Heart left ventricle (tissue), 16 donors: ENCODE results near the gene TSPAN13. TPM values are rescaled to one million over a fixed set of nuclear protein-coding genes. Genes with fewer than 3 reads are reported as not detected.

Experiments used
- ATAC-seq, 4 donors: fragments of 200-7000 bp; cut with Tn5 transposase; one replicate each; pipeline ENCODE4 v1.9.1; 2020 to 2022; ENCODE audit warnings: moderate library complexity in 4 of 4, mild to moderate bottlenecking in 3 of 4, moderate number of reproducible peaks in 1 of 4
- DNase-seq, 5 donors: peaks; one replicate each; pipeline ENCODE4 v3.0.0-alpha.2; 2020
- H3K27ac ChIP-seq, 12 donors: fragments of 200-600 bp; sonication (generic) in 4 of 12; one replicate each; pipeline versions ENCODE4 v1.5.0 to v1.8.0; 2016 to 2022; ENCODE audit warnings: mild to moderate bottlenecking in 2 of 12
- H3K27me3 ChIP-seq, 9 donors: fragments of 200-600 bp; sonication (generic) in 2 of 9; one replicate each; pipeline versions ENCODE4 v1.5.1 to v1.8.0; 2016 to 2022; ENCODE audit warnings: mild to moderate bottlenecking in 3 of 9
- H3K36me3 ChIP-seq, 9 donors: fragments of 200-600 bp; sonication (generic) in 2 of 9; one replicate each; pipeline versions ENCODE4 v1.5.0 to v1.8.0; 2018 to 2022; ENCODE audit warnings: mild to moderate bottlenecking in 2 of 9
- H3K4me1 ChIP-seq, 12 donors: fragments of 200-600 bp; sonication (generic) in 4 of 12; one replicate each; pipeline versions ENCODE4 v1.5.0 to v1.8.0; 2016 to 2022; ENCODE audit warnings: mild to moderate bottlenecking in 3 of 12
- H3K4me3 ChIP-seq, 12 donors: fragments of 200-600 bp; sonication (generic) in 4 of 12; one replicate each; pipeline versions ENCODE4 v1.5.0 to v1.8.0; 2017 to 2022; ENCODE audit warnings: mild to moderate bottlenecking in 9 of 12, moderate library complexity in 4 of 12
- H3K9me3 ChIP-seq, 12 donors: fragments of 200-600 bp; sonication (generic) in 4 of 12; one replicate each; pipeline versions ENCODE4 v1.5.0 to v1.8.0; 2016 to 2022; ENCODE audit warnings: mild to moderate bottlenecking in 1 of 12
- CTCF ChIP-seq, 12 donors: fragments of 200-600 bp; sonication (generic) in 4 of 12; IDR thresholded peaks; one replicate each; pipeline versions ENCODE4 v1.5.0 to v1.8.0; 2018 to 2022; ENCODE audit warnings: antibody characterized with exemption in 12 of 12, mild to moderate bottlenecking in 5 of 12
- POLR2A ChIP-seq, 2 donors: fragments of 450-650 bp; IDR thresholded peaks; one replicate each; pipeline ENCODE4 v1.6.1; 2017; ENCODE audit warnings: antibody characterized with exemption in 2 of 2, mild to moderate bottlenecking in 2 of 2, moderate library complexity in 2 of 2
- WGBS, 4 donors: extraction: QIAGEN DNeasy Blood & Tissue Kit in 2 of 4; methylation state at CpG; one replicate each; pipeline versions ENCODE4 v1.1.5 to v1.1.7; 2013 to 2018; 5-methylcytosine and 5-hydroxymethylcytosine counted together
- intact Hi-C, 10 donors: fragments of 100-400 bp; cut with DNase I; formaldehyde crosslinking; loops; one replicate each; pipeline versions ENCODE4 v1.11.1 to v1.14.2; 2022
- polyA plus RNA-seq, 2 donors: library from polyadenylated mRNA; stranded (reverse); fragments of 200-250 nt; gene quantifications; one replicate each; pipeline ENCODE4 v1.2.3, GENCODE V29; 2013
- total RNA-seq, 9 donors: library from RNA; depleted of rRNA in 2 of 9; stranded (reverse); fragments of >200 nt in 2 of 9; fragmentation: NEBNext Ultra II Directional in 3 of 9; extraction: Animal tissue kit (Norgen Biotek cat#: 25700) in 3 of 9; gene quantifications; one replicate each; pipeline versions ENCODE4 v1.1.0 to v1.2.4, GENCODE V29; 2016 to 2023
- donor health status: ischemic (EF 13 %, LVEDD 7.1; RV severe dilation, severe dysfunction).
- donor health status: healthy with polysubstance abuse.
- donor health status: DM: no; HTN: yes; CAD: no.
- donor health status: DM: no; HTN: no; CAD: no.
- donor health status: ischemic (EF 25% LVEDD 6.9; RV normal size, moderate dysfunction).
- donor health status: ischemic (EF 25% LVEDD 5.7; RV mildly dilated, moderate dysfunction).
- donor health status: healthy.
- donor health status: DM: yes; HTN: yes; CAD: no.
- donor health status: ischemic (EF 35%, LVEDD 5.7; RV mildly dilated, moderate dysfunction).
- donor health status: nonischemic (EF 11% LVEDD 7.7; RV severe dilation, severe dysfunction).
- donor health status: DM: yes; HTN: yes; CAD: no.
- donor health status: PGD.
- donor health status: ischemic (EF 29% LVEDD 5.4; RV normal size, mild dysfunction).
- donor health status: nonischemic (EF 23%, LVEDD 6.1; RV moderate dilation, normal function).

Gene TSPAN13
- total and polyA plus RNA-seq, 11 donors: 7.4 to 39.5 (median 14.8) TPM

GRCh38 chr7:16743236-16743635 lies 10.3 kb upstream of the TSPAN13 start:
- ATAC-seq (peak in 2 of 4 donors; percentile 17 to 44), DNase-seq (no peak)
- Histone ChIP-seq H3K4me1 (peaks cover 0 to 53% (median 27%) of the 10 kb centered on the region in 12 donors), H3K27me3 (no peaks in the 10 kb centered on the region), H3K9me3 (no peaks in the 10 kb centered on the region), H3K27ac (peak overlapping the region in 10 of 12 donors; percentile 2 to 81 (median 64)), H3K4me3 (no peak overlapping the region), H3K36me3 (no peaks in the 10 kb centered on the region)
- intact Hi-C loops: no loop called here
- TF ChIP-seq POLR2A (IDR thresholded peaks at IDR 0.05) (no peak), CTCF (IDR thresholded peaks at IDR 0.05) (no peak)
- WGBS, 4 donors: 34 to 52% (median 44%) methylated on average over 4 of the region's 4 CpGs

GRCh38 chr7:16744518-16745250 lies 8.9 kb upstream of the TSPAN13 start:
- no peak for ATAC-seq
- Histone ChIP-seq H3K36me3 (no peaks in the 10 kb centered on the region), H3K4me3 (no peak overlapping the region), H3K27me3 (no peaks in the 10 kb centered on the region), H3K4me1 (peaks cover 0 to 51% (median 27%) of the 10 kb centered on the region in 12 donors), H3K9me3 (no peaks in the 10 kb centered on the region), H3K27ac (peak overlapping the region in 7 of 12 donors; percentile 9 to 77 (median 64))
- DNase-seq: no peak
- 67 to 81% (median 77%) methylated on average over 6 of the region's 6 CpGs for WGBS, 4 donors
- intact Hi-C loops: loop anchor here in 1 of 10 donors (5.0 kb wide), 1 partner anchor 97 kb away; the partner anchor contains the start of genes ANKMY2 and BZW2
- no peak for TF ChIP-seq CTCF (IDR thresholded peaks at IDR 0.05)
- no peak for TF ChIP-seq POLR2A (IDR thresholded peaks at IDR 0.05)

- ATAC-seq: no peak
- TF ChIP-seq POLR2A (IDR thresholded peaks at IDR 0.05): no peak
- no peak for TF ChIP-seq CTCF (IDR thresholded peaks at IDR 0.05)
- no peak for DNase-seq
- Histone ChIP-seq H3K9me3 (no peaks in the 10 kb centered on the region), H3K36me3 (no peaks in the 10 kb centered on the region), H3K4me1 (peaks cover 0 to 41% (median 21%) of the 10 kb centered on the region in 12 donors), H3K27me3 (no peaks in the 10 kb centered on the region), H3K4me3 (no peak overlapping the region), H3K27ac (peak overlapping the region in 1 of 12 donors; percentile 71)
- intact Hi-C loops: loop anchor here in 1 of 10 donors (5.0 kb wide), 1 partner anchor 98 kb away; the partner anchor contains the start of genes ANKMY2 and BZW2
- WGBS, 4 donors: 36 to 78% (median 65%) methylated on average over 2 of the region's 2 CpGs
Measured at GRCh38 chr7:16745645-16746044, 7.9 kb upstream of the TSPAN13 start.

GRCh38 chr7:16747102-16747501 lies 6.5 kb upstream of the TSPAN13 start:
- TF ChIP-seq CTCF (IDR thresholded peaks at IDR 0.05): no peak
- TF ChIP-seq POLR2A (IDR thresholded peaks at IDR 0.05): no peak
- WGBS, 4 donors: 0 to 11% (median 3%) methylated on average over 1 of the region's 1 CpG
- ATAC-seq (peak; percentile 86 to 91 (median 90)), DNase-seq (peak in 4 of 5 donors; percentile 43 to 64 (median 48))
- intact Hi-C loops: loop anchor here in 1 of 10 donors (5.0 kb wide), 1 partner anchor 100 kb away; the partner anchor contains the start of genes ANKMY2 and BZW2
- Histone ChIP-seq H3K9me3 (no peaks in the 10 kb centered on the region), H3K36me3 (no peaks in the 10 kb centered on the region), H3K27me3 (no peaks in the 10 kb centered on the region), H3K4me1 (peaks cover 0 to 34% (median 15%) of the 10 kb centered on the region in 12 donors), H3K27ac (peak overlapping the region in 1 of 12 donors; percentile 19), H3K4me3 (no peak overlapping the region)
